Dermis microvascular lymphatic vessel endothelial cell (primary cell): ENCODE data around the gene METTL21C. TPM values are rescaled to one million over a fixed set of nuclear protein-coding genes. Genes with fewer than 3 reads are reported as not detected.

Experiments
- DNase-seq, 2 donors: peaks; one replicate each; pipeline versions ENCODE4 v3.0.0 to v3.0.0-alpha.2; 2010; ENCODE audit warnings: low read depth in 2 of 2
- total RNA-seq: library from RNA; depleted of rRNA; stranded (reverse); fragments of >200 nt; gene quantifications from 2 replicates; pipeline ENCODE4 v1.2.1, GENCODE V29; 2014

Gene METTL21C
- not detected in 2 replicates for total RNA-seq

GRCh38 chr13:102694937-102695336, at the start of gene METTL21C:
Gene METTL21C, minus strand, starts transcription at chr13:102695044. Its CDS starts 546 bp downstream, at chr13:102694498.
- DNase-seq, result no peak

DNA sequence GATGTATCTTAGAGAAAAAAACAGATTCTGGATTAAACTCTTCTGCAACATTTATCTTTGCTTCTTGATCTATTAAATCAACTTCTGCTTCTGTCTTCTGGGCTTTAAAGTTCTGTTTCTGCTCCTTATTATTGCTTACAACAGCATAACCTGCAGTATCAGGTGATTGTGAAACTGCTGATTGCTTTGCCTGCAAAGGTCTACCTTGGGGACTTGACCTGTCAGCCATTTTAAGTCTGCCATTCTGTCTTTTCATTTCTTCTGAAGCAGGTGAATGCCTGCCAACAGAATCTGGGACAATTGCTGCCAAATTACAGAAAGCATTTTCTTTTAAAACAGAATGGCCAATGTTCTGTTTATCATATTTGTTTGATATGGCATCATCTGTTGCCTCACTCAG, 47.7 kb upstream of the METTL21C start:
- no peak for DNase-seq

- DNase-seq, result no peak
These were observed 47.3 kb upstream of the METTL21C start for GRCh38 chr13:102742101-102742500.

DNA sequence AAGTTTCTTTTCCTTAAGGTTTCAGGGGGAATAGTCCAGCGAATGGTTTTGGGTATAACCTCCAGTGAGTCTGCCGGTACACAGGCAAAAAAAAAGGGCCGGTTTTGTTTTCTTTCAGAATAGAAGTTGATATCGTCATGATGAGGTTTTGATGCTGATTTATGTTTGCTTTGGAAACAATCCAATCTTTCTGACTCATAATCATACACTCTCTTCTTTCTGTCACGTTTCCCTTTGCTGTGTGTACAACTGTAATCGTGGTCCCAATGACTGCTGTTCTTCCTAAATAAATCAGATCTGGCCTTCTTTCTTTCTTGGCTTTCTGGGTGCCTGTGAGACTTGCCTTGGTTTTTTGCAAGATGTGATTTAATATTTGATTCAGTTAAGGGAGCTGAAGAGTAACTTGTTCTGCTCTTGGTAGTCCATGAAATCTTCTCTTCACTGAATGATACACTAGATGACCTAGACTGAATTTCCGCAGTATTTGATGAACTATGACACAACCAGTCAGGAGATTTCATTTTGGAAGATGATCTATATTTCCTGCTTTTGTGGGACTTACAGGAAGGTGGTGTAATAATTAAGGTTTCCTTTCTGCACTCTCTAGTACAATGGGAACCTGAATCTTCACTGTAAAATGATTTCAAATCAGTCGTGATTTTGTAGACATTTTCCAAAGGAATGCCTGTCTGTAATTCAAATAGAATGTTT, 34.9 kb upstream of the METTL21C start:
- peak; percentile 94 for DNase-seq

GRCh38 chr13:102726430-102726829, 31.6 kb upstream of the METTL21C start:
- peak; percentile 40 to 53 for DNase-seq

DNA sequence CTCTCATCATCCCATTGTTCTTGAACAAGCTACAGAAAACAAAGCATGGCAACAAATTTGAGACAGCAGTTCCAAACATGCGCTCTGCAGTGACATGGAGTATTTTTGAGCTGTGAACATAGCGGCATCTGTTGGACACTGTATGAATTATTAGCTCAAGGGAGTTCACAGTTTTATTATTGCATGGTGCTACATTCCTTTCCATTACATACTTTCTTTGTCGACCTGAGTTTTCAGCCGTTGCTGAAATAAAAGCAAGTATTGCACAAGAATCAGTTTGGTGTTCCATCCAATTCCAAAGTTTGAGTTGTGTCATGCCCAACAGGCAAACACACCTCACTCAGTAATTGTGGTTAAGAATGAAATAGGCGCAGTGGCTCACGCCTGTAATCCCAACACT, 30.1 kb upstream of the METTL21C start:
- DNase-seq, result peak; percentile 87 to 88

GRCh38 chr13:102721800-102722231, 27.0 kb upstream of the METTL21C start:
- peak; percentile 89 to 98 for DNase-seq

DNA sequence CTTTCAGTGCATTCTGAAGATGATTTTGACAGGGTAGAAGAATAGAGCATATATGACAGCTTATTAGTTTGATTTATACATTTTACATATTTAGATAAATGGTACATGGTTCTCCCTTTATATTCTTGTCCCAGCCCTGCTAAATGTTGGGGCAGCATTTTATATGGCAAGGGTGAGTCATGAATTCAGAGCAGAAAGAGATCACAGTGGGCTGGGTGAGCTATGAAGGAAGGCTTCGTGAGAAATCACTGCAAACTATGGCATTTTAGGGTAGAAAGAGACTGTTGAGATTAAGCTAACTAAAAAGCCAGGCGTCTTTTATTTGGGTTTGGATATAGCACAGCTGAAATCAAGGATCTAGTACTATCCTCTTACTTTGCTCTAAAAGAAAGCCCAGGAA, 23.9 kb upstream of the METTL21C start:
- no peak for DNase-seq

DNA sequence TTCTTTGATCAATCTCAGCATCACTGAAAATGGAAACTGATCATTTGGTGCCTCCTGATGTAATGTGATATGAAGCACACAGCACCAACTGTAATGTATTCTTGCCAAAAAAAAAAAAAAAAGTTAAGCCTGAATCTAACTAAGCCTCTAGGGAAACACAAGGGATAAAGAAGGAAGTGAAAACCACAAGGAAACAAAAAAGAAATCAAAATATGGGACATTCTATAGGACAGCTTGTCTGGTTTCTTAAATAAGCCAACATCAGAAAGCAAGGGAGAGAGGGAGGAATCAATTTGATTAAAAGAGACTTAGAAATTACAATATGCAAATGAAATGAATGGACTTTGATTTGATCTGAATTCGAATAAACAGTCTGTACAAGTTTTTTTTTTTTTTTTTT, 20.6 kb upstream of the METTL21C start:
- DNase-seq, result no peak

DNA sequence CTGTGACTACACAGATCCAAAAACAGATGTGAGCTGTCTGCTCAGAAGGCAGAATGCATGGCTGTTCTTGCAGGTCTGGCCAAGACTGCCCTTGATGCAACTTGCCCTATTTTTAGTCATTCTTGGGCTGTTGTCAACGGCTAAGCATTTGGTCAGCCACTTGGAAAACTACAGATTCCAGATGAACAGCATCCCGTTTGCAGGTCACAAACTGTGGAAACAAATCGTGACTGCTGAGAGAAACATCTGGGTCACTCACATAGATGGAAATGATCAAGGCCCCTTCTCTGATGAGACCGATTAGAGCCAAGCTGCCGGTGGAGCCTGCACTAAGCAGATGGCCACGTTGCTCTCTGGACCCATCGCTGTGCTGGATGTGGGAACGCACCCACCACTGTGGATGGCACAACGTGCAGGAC, 15.4 kb upstream of the METTL21C start:
- DNase-seq, result no peak

DNA sequence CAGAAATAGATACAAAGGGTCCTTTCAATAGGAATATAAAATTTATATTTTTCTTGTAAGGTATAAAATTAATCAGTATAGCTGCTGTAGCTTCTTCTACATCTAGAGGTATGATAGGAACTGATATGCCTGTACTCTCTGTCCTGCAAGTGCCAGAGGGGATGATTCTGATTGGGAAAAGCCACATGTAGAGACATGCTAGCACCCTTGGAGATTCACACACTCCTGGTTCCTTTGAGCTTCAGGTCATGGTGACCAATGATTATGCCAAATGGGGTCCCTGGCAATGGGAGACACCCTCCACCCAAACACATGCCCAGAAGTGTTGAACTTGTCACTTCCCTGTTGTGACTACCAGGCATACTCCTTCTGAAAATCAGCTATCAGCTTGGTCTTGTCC, 14.7 kb upstream of the METTL21C start:
- no peak for DNase-seq

- no peak for DNase-seq
These were observed 14.1 kb upstream of the METTL21C start for GRCh38 chr13:102708991-102709390.

GRCh38 chr13:102708211-102708610, 13.4 kb upstream of the METTL21C start:
- DNase-seq, result no peak

DNA sequence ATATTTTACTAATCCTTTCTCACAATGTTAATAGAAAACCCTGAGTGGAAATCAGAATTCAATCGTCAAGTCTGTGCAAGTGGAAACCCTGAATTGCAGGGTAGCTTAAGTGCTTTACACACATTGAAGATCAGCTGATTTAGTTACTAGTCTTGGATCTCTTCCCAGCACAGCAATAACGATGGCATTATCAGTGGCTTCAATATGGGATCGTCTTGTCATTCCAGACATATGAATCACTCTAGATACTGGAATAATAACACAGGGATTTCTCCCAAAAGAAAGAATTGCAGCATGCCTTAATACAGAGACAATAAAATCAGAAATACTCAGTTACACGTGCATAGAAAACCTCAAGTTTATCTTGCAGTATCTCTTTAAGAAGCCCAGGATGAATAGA, 12.6 kb upstream of the METTL21C start:
- DNase-seq, result peak; percentile 73 to 96

- no peak for DNase-seq
These were observed 9.6 kb upstream of the METTL21C start for GRCh38 chr13:102704238-102705058.

GRCh38 chr13:102703726-102704035, 8.8 kb upstream of the METTL21C start:
- DNase-seq, result peak in 1 of 2 donors; percentile 50

- DNase-seq, result no peak
These were observed 8.3 kb upstream of the METTL21C start for GRCh38 chr13:102702965-102703725.

- no peak for DNase-seq
These were observed 6.5 kb upstream of the METTL21C start for GRCh38 chr13:102701331-102701730.

DNA sequence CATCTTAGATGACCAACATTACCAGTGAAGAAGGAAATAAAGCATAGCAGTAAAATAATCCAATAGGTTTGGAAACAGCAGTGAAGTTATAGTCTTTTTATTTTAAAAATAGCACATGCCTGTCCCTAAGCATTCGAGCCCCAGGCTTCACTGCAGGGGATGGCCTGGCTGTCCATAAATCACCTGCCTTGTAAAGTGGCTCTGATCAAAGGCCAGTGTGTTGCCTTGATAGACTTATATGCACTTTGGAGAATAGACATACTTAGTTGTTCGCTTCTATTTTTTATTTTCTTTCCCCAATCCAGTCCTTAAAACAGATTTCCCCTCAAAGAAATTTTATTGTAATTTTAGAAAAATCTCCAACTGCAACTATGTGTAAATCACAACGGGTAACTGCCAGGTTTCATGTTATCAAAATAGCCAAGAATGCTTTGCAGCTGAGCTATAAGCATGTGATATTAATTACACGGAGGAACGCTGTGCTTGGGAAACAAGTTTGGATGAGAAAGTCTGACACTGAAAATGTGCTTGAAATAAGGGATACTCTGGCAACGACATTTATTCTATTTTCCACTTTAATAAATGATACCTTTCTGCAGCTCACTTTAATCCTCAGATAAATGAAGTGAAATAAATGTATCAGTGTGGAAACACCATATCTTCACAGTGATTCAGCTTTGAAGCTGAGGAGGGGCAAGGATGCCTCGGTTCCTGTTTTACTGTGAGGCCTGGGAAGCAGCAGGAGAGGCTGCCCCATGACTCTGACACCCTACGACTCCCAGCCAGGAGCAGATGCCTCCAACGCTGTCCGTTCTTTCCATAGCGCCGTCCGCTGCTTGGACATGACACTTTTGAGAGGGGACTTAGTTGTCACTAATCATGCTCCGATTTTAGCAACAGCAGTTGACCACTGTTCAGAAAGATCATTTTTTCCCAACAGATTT, 5.5 kb upstream of the METTL21C start:
- DNase-seq, result no peak

DNA sequence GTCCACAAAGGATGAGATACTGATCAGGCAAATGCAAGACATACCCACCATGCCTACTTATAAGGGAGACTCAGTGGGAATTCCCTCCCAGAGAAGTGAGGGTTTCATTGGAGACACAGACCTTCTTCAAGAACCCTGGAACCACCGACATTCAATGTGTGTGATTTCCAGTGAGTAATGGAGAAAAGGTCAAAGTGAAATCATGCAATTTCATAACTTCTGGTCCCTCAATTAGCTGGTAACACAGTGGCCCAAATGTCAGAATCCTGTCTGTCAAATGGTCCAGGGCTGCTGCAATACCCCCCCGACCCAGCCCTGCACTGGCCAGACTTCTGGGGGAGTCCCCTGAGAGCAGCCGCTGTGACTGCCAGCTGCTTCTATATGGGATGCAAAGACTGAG, 4.7 kb upstream of the METTL21C start:
- DNase-seq, result no peak

DNA sequence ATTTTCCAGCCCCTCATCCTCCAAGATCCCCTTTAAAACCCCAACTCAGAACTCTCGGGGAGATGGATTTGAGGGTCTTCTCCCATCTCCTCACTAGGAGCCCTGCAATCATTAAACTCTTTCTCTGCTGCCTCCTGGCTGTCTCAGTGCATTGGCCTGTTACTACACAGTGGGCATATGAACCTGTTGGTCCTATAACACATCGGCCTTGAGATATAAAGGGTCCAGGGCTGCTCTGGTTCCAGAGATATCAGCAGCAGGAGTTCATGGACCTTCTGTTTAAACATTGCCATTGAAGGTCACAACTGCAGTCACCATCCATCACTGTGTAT, 3.8 kb upstream of the METTL21C start:
- no peak for DNase-seq
